HUES48 (cell line): ENCODE results near the gene TLCD1.

Experiments used
- H3K27ac ChIP-seq: one replicate; pipeline ENCODE4 v1.7.0; 2013; ENCODE audit warnings: low read depth, low read length, inconsistent platforms
- H3K27me3 ChIP-seq: 2 replicates; pipeline ENCODE4 v1.6.1; 2013; ENCODE audit warnings: mild to moderate bottlenecking, low read length; ENCODE audit not compliant: control insufficient read depth, insufficient read depth
- H3K36me3 ChIP-seq: 2 replicates; pipeline ENCODE4 v1.6.1; 2013; ENCODE audit warnings: low read length; ENCODE audit not compliant: control insufficient read depth, insufficient read depth
- H3K4me1 ChIP-seq: 2 replicates; pipeline ENCODE4 v1.6.1; 2013; ENCODE audit warnings: mild to moderate bottlenecking, low read length; ENCODE audit not compliant: control insufficient read depth, insufficient read depth
- H3K4me3 ChIP-seq: 2 replicates; pipeline ENCODE4 v1.5.1; 2013; ENCODE audit warnings: mild to moderate bottlenecking, low read depth, low read length
- H3K9ac ChIP-seq: 2 replicates; pipeline ENCODE4 v1.6.1; 2013; ENCODE audit warnings: mild to moderate bottlenecking, low read depth, low read length, moderate library complexity
- H3K9me3 ChIP-seq: 2 replicates; pipeline ENCODE4 v1.6.1; 2013; ENCODE audit warnings: low read length; ENCODE audit not compliant: control insufficient read depth, insufficient read depth

The TLCD1 gene

DNA sequence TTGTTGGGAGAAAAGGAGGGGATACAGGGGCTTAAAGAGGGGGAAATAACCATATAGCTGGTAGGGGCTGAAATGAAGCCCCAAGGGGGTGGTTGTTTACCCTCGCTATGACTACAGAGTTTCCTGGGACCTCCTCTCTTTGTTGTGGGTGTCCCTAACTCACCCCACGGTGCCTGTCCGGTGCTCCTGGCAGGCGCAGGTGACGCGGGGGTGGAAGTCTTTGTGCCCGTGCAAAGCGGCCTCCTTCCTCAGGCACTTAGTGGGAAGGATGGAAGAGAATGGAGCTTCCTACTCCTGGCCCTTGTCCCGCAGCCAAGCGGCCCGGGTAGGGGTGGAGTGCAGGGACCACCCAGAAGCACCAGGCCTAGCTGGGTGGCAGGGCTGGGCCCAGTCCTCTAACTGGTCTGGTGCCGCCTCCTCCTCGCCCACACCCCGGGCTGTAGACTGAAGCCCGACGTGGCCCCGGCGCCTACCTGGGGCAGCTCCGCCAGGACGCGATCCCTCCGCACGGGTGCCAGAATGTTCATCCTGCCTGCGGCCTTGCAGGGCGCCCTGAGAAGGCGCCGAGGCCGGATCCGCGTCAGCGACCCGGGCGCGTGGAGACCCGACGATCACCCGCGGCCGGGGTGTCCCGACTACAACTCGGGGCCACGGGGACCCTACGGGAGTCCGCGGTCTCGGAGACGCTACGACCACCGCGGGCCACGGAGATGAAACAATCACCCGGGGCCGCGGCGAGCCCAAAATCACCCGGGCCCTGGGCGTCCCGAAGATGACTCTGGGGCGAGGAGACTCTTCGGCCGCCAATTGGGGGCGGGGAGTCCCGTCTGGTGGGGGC lies 9.1 kb downstream of the TLCD1 start:
- peak overlapping the region; percentile 85 for H3K4me3 ChIP-seq
- peak overlapping the region; percentile 86 for H3K9ac ChIP-seq
- H3K27me3 ChIP-seq: no peaks in the 10 kb centered on the region
- H3K36me3 ChIP-seq: peaks cover 45% of the 10 kb centered on the region
- H3K4me1 ChIP-seq: peaks cover 17% of the 10 kb centered on the region
- peak overlapping the region; percentile 98 for H3K27ac ChIP-seq
- H3K9me3 ChIP-seq: no peaks in the 10 kb centered on the region

- H3K27ac ChIP-seq: no peak overlapping the region
- no peak overlapping the region for H3K9ac ChIP-seq
- no peak overlapping the region for H3K4me3 ChIP-seq
- no peaks in the 10 kb centered on the region for H3K27me3 ChIP-seq
- peaks cover 12% of the 10 kb centered on the region for H3K4me1 ChIP-seq
- peaks cover 32% of the 10 kb centered on the region for H3K36me3 ChIP-seq
- no peaks in the 10 kb centered on the region for H3K9me3 ChIP-seq
Measured at GRCh38 chr17:28715217-28715616, 10.8 kb downstream of the TLCD1 start.

- H3K36me3 ChIP-seq: peaks cover 32% of the 10 kb centered on the region
- no peak overlapping the region for H3K4me3 ChIP-seq
- H3K27me3 ChIP-seq: no peaks in the 10 kb centered on the region
- H3K9ac ChIP-seq: no peak overlapping the region
- no peak overlapping the region for H3K27ac ChIP-seq
- H3K4me1 ChIP-seq: peaks cover 12% of the 10 kb centered on the region
- no peaks in the 10 kb centered on the region for H3K9me3 ChIP-seq
Measured at GRCh38 chr17:28714281-28714680, 11.8 kb downstream of the TLCD1 start.

DNA sequence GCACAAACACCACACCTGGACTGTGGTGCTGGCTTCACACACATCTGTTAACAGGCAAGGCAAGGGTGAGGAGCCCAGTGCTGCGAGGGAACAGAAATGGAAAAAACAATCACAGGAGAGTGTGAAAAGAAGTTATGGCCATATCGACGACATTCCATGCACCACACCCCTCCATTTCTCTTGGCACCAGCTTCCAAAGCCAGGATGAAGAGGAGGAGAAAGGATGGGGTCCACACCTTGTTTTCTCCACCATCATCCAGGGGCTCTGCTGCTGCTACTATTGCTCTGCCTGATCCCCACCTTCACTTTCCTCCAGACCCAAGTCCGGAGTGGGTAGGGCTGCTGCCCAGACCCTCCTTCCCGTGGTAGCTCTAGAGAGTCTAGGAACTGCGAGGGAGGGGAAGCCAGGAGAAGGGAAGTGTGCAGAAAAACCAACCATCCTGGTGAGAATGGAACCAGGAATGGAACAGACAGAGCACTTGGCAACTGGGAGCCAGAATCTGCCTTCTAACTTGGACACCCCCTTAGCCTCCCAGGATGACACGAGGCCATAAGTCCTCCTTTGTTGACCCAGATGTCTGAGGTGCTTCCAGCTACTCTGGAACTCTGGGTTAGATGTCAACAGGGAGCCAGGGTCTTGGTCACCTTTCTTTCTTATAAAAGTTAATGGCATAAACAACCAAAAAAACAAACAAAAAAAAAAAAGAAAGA lies 13.2 kb downstream of the TLCD1 start:
- Histone ChIP-seq H3K4me1 (peaks cover 8% of the 10 kb centered on the region), H3K4me3 (peak overlapping the region; percentile 88), H3K9ac (no peak overlapping the region), H3K9me3 (no peaks in the 10 kb centered on the region), H3K27ac (peak overlapping the region; percentile 95), H3K36me3 (peaks cover 32% of the 10 kb centered on the region), H3K27me3 (no peaks in the 10 kb centered on the region)

- peaks cover 32% of the 10 kb centered on the region for H3K36me3 ChIP-seq
- H3K4me3 ChIP-seq: peak overlapping the region; percentile 88
- H3K9ac ChIP-seq: peak overlapping the region; percentile 70
- peak overlapping the region; percentile 95 for H3K27ac ChIP-seq
- H3K4me1 ChIP-seq: peaks cover 8% of the 10 kb centered on the region
- H3K9me3 ChIP-seq: no peaks in the 10 kb centered on the region
- no peaks in the 10 kb centered on the region for H3K27me3 ChIP-seq
Measured at GRCh38 chr17:28712032-28712704, 13.9 kb downstream of the TLCD1 start.

DNA sequence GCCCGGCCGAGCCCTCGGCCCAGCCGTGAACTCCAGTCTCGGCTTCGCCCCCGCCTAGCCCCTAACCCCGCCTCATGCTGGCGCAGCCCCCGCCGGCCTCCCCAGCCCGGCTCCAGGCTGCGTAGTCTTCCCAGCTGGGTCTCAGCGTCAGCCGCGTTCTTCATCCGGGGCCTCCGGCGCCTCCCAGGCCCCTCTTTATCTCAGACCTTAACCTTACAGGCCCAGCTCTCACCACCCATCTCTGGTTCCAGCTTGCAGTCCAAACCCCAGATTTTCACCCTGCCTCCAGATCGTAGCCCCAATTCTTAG lies 14.4 kb downstream of the TLCD1 start, which contains the start of gene PROCA1:
Gene PROCA1, minus strand, starts transcription at position 166 of the 309 bp plus-strand sequence. CDS start 228 bp downstream, outside the sequence.
- H3K36me3 ChIP-seq: peaks cover 32% of the 10 kb centered on the region
- H3K4me3 ChIP-seq: peak within 1 kb of the TSS; percentile 88
- peak within 1 kb of the TSS; percentile 95 for H3K9ac ChIP-seq
- peak within 1 kb of the TSS; percentile 98 for H3K27ac ChIP-seq
- no peaks in the 10 kb centered on the region for H3K9me3 ChIP-seq
- no peaks in the 10 kb centered on the region for H3K27me3 ChIP-seq
- H3K4me1 ChIP-seq: peaks cover 8% of the 10 kb centered on the region

- H3K36me3 ChIP-seq: peaks cover 30% of the 10 kb centered on the region
- no peaks in the 10 kb centered on the region for H3K27me3 ChIP-seq
- H3K9me3 ChIP-seq: no peaks in the 10 kb centered on the region
- peaks cover 8% of the 10 kb centered on the region for H3K4me1 ChIP-seq
- peak overlapping the region; percentile 95 for H3K9ac ChIP-seq
- peak overlapping the region; percentile 98 for H3K27ac ChIP-seq
- peak overlapping the region; percentile 88 for H3K4me3 ChIP-seq
Measured at GRCh38 chr17:28710861-28711722, 14.9 kb downstream of the TLCD1 start.

DNA sequence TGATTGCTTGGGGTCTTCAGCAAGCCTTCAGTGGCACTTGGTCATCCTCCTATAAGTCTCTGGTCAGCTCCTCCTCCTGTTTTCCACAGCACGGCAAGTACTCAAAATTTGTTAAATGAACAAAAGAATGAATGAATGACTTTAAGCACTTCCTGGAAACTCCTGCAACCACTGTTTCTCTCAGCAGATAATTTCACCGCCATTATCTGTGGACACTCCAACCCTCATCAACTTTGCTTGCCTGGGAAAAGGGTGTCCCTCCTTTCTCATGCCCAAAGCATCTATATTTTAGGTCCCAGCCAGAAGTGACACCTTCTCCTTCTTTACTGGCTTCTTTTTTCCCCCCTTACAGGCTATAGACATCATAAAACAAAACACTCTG lies 18.7 kb downstream of the TLCD1 start:
- H3K4me1 ChIP-seq: peaks cover under 1% of the 10 kb centered on the region; the same call in 1 of the 2 replicates
- H3K9ac ChIP-seq: no peak overlapping the region
- no peak overlapping the region for H3K27ac ChIP-seq
- peaks cover 24% of the 10 kb centered on the region for H3K36me3 ChIP-seq
- H3K4me3 ChIP-seq: no peak overlapping the region
- no peaks in the 10 kb centered on the region for H3K9me3 ChIP-seq
- H3K27me3 ChIP-seq: no peaks in the 10 kb centered on the region

- Histone ChIP-seq H3K4me1 (no peaks in the 10 kb centered on the region), H3K27ac (no peak overlapping the region), H3K9ac (no peak overlapping the region), H3K9me3 (no peaks in the 10 kb centered on the region), H3K36me3 (peaks cover 30% of the 10 kb centered on the region), H3K27me3 (no peaks in the 10 kb centered on the region), H3K4me3 (no peak overlapping the region)
Measured at GRCh38 chr17:28706471-28707338, 19.3 kb downstream of the TLCD1 start.
